Breast epithelium (tissue), 4 donors: ENCODE data around the gene SLC7A5. TPM values are rescaled to one million over a fixed set of nuclear protein-coding genes. Genes with fewer than 3 reads are reported as not detected.

Experiments used
- DNase-seq, 2 donors: peaks; one replicate each; pipeline ENCODE4 v3.0.0-alpha.2; 2019; ENCODE audit warnings: low spot score in 2 of 2
- H3K27ac ChIP-seq, 2 donors: fragments of 200-600 bp; sonication (generic) in 1 of 2; one replicate each; pipeline ENCODE4 v1.5.1; 2016 to 2019; ENCODE audit warnings: mild to moderate bottlenecking in 1 of 2
- H3K27me3 ChIP-seq, 2 donors: fragments of 200-600 bp; sonication (generic) in 1 of 2; one replicate each; pipeline versions ENCODE4 v1.5.1 to v1.6.0; 2017 to 2019; ENCODE audit warnings: control low read depth in 1 of 2, mild to moderate bottlenecking in 1 of 2
- H3K36me3 ChIP-seq: fragments of 200-600 bp; one replicate; pipeline ENCODE4 v1.5.1; 2019
- H3K4me1 ChIP-seq, 2 donors: fragments of 200-600 bp; sonication (generic); one replicate each; pipeline ENCODE4 v1.5.1; 2016 to 2019; ENCODE audit warnings: control low read depth in 1 of 2
- H3K4me3 ChIP-seq, 3 donors: fragments of 200-600 bp; sonication (generic); 1 replicate in 2 of 3; 2 replicates in 1 of 3; pipeline ENCODE4 v1.5.1; 2016 to 2019; ENCODE audit warnings: mild to moderate bottlenecking in 3 of 3, moderate library complexity in 2 of 3
- H3K9me3 ChIP-seq, 2 donors: fragments of 200-600 bp; sonication (generic) in 1 of 2; one replicate each; pipeline ENCODE4 v1.5.1; 2016 to 2019; ENCODE audit warnings: control low read depth in 1 of 2
- POLR2A ChIP-seq: fragments of 450-650 bp; IDR thresholded peaks from one replicate; pipeline ENCODE4 v1.6.1; 2016; ENCODE audit warnings: antibody characterized with exemption, mild to moderate bottlenecking, moderate library complexity
- POLR2AphosphoS5 ChIP-seq, 3 donors: sonication (generic); formaldehyde crosslinking; IDR thresholded peaks; one replicate each; pipeline ENCODE4 v1.6.1; 2017; ENCODE audit warnings: antibody characterized with exemption in 3 of 3
- intact Hi-C: fragments of 100-400 bp; cut with DNase I; formaldehyde crosslinking; loops from one replicate; pipeline ENCODE4 v1.15.1; 2023; ENCODE audit warnings: low total_unique reads
- total RNA-seq, 3 donors: library from RNA; depleted of rRNA; stranded (reverse); fragments of >200 nt; gene quantifications; one replicate each; pipeline ENCODE4 v1.1.0, GENCODE V29; 2016
- TF ChIP-seq, protein P1 (sequence below), 3 donors: fragments of 450-650 bp; IDR thresholded peaks; one replicate each; pipeline ENCODE4 v1.5.1; 2016 to 2017; ENCODE audit warnings: antibody characterized with exemption in 3 of 3, mild to moderate bottlenecking in 3 of 3, moderate library complexity in 3 of 3

The SLC7A5 gene
- total RNA-seq, 3 donors from 2014 or later, result 0.48 to 7.3 (median 5.9) TPM

DNA sequence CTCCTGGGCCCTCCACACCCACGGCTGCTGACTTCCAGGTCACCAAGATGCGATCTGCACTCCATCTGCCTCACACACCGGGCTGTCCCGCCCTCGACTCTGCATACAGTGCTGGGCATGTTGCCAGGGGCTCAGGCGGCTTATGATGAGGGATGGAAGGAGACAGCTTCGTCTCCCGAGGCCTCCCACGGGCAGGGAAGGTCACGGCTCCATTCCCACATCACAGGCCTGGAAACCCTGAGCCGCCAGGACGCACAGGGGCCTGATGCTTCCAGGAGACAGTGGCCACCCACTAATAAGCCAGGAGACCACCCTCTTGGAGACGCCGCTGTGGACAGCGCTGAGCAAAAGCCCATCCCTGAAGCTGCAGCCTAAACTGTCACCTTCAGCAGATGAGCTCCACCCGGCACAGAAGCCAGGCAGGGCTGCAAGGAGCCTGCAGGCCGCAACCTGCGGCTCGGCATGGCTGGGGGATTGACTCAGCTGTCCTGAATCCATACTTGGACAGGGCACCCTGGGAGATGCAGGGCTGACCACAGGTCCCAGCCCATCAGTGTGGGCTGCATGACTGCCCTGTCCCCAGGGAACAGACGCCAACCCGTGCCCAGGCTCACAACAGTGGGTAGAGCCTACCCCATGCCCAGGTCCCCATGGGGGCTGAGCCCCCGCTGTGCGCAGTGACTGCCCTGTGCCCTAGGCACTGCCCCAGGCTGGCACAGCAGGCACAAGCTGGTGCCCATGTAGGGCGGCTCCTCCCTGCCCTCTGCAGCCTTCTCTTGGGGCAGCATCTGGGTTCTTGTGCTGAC lies 34.4 kb downstream of the SLC7A5 start:
- intact Hi-C loops, result no loop called here
- Histone ChIP-seq H3K4me1 (no peaks in the 10 kb centered on the region), H3K27ac (no peak overlapping the region), H3K36me3 (no peaks in the 10 kb centered on the region), H3K27me3 (no peaks in the 10 kb centered on the region), H3K4me3 (no peak overlapping the region), H3K9me3 (no peaks in the 10 kb centered on the region)
- no peak for DNase-seq
- TF ChIP-seq, protein P1, sequence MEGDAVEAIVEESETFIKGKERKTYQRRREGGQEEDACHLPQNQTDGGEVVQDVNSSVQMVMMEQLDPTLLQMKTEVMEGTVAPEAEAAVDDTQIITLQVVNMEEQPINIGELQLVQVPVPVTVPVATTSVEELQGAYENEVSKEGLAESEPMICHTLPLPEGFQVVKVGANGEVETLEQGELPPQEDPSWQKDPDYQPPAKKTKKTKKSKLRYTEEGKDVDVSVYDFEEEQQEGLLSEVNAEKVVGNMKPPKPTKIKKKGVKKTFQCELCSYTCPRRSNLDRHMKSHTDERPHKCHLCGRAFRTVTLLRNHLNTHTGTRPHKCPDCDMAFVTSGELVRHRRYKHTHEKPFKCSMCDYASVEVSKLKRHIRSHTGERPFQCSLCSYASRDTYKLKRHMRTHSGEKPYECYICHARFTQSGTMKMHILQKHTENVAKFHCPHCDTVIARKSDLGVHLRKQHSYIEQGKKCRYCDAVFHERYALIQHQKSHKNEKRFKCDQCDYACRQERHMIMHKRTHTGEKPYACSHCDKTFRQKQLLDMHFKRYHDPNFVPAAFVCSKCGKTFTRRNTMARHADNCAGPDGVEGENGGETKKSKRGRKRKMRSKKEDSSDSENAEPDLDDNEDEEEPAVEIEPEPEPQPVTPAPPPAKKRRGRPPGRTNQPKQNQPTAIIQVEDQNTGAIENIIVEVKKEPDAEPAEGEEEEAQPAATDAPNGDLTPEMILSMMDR (IDR thresholded peaks at IDR 0.05), result no peak
- TF ChIP-seq POLR2AphosphoS5 (IDR thresholded peaks at IDR 0.05), result no peak
- TF ChIP-seq POLR2A, result no peak

GRCh38 chr16:87834005-87834667 lies 35.2 kb downstream of the SLC7A5 start:
- Histone ChIP-seq H3K27ac (no peak overlapping the region), H3K4me1 (no peaks in the 10 kb centered on the region), H3K9me3 (no peaks in the 10 kb centered on the region), H3K36me3 (no peaks in the 10 kb centered on the region), H3K4me3 (no peak overlapping the region), H3K27me3 (no peaks in the 10 kb centered on the region)
- no peak for TF ChIP-seq POLR2AphosphoS5 (IDR thresholded peaks at IDR 0.05)
- intact Hi-C loops, result no loop called here
- no peak for DNase-seq

GRCh38 chr16:87833548-87833947 lies 35.8 kb downstream of the SLC7A5 start:
- intact Hi-C loops, result no loop called here
- no peak for DNase-seq
- H3K4me1 ChIP-seq, result no peaks in the 10 kb centered on the region
- no peaks in the 10 kb centered on the region for H3K36me3 ChIP-seq
- no peak overlapping the region for H3K27ac ChIP-seq
- H3K27me3 ChIP-seq, result no peaks in the 10 kb centered on the region
- no peak overlapping the region for H3K4me3 ChIP-seq
- no peaks in the 10 kb centered on the region for H3K9me3 ChIP-seq
- TF ChIP-seq, protein P1 (IDR thresholded peaks at IDR 0.05), result no peak
- no peak for TF ChIP-seq POLR2AphosphoS5 (IDR thresholded peaks at IDR 0.05)
- TF ChIP-seq POLR2A, result no peak

DNA sequence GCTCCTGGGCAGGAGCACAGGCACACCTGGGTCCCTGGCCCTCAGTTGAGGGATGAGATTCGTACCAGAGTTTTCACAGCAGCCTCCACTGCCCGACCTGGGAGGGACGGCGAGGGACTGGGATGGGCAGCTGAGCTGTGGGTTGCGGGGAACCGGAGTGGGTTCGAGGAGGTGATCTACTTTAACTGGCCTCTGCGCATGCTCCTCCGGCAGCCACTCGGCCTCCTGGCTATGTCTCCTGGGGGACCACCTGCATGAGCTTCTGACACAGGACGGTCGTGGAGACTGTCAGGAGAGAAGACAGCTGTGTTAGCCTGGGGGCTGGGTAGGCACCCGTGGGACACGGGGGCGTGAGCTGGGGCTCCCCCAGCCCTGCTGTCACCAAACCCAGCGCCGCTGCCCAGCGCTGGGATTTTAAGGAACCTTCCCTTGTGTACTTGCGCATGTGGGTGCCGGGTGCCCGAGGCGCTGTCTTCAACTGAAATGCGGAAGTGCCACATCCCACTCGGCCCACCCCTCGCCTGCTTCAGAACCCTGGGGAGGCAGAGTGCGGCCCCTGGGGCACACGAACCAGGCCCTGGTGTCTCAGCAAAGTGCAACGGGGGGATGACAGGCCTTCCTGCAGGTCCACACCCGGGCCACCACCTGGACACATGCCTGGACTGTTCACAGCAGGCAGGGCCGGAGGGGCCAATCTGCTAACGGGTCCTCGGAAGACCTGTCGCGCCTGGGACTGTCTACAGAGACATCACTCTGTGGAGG lies 36.4 kb downstream of the SLC7A5 start:
- Histone ChIP-seq H3K4me3 (no peak overlapping the region), H3K4me1 (no peaks in the 10 kb centered on the region), H3K36me3 (no peaks in the 10 kb centered on the region), H3K27me3 (no peaks in the 10 kb centered on the region), H3K27ac (no peak overlapping the region), H3K9me3 (no peaks in the 10 kb centered on the region)
- no peak for DNase-seq
- intact Hi-C loops, result no loop called here
- no peak for TF ChIP-seq POLR2AphosphoS5 (IDR thresholded peaks at IDR 0.05)
- no peak for TF ChIP-seq POLR2A
- TF ChIP-seq, protein P1 (IDR thresholded peaks at IDR 0.05), result no peak

DNA sequence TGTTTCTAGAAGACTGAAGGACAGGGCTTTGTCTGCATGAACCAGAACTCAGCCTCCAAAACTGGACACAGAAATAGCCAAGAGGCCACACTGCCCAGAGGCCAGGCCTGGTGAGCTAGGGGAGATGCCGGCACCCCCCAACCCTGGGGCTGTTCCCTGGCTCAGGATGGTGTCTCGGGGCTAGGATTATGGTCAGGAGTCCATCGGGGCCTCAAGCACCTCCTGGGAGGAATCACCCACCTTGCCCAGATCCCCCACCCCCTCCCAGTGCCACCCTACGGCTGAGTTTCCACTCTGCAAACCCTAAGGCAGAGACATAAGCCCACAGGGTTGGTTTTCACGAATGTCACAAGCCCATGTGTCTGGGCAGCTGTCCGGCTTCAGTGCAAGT lies 37.2 kb downstream of the SLC7A5 start:
- Histone ChIP-seq H3K27ac (no peak overlapping the region), H3K4me3 (no peak overlapping the region), H3K36me3 (no peaks in the 10 kb centered on the region), H3K4me1 (no peaks in the 10 kb centered on the region), H3K27me3 (no peaks in the 10 kb centered on the region), H3K9me3 (no peaks in the 10 kb centered on the region)
- DNase-seq, result no peak
- intact Hi-C loops, result no loop called here
- TF ChIP-seq, protein P1 (IDR thresholded peaks at IDR 0.05), result no peak
- TF ChIP-seq POLR2AphosphoS5 (IDR thresholded peaks at IDR 0.05), result no peak
- no peak for TF ChIP-seq POLR2A
